ENCODE measurements around the gene CCDC92. TPM values are rescaled to one million over a fixed set of nuclear protein-coding genes. Genes with fewer than 3 reads are reported as not detected.

CCDC92 gene
- total and polyA plus RNA-seq, 9 donors: 13.9 to 51.0 (median 34.6) TPM

DNA sequence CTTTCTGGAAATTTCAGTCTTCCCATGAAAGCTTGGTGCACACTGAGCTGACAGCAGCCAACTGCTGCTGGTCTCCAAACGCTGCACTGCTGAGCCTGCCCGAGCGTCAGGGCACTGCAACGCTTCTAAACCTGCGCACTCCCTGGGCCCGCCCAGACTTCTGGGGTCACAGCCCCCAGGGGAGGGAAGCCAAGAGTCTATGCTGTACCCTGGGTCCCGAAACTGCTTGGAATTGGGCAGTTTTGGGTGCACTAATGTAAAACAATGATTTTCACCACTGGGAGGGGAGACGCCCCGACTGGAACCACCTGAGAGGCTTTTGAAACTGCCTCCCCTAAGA lies 32.0 kb downstream of the CCDC92 start:
- TF ChIP-seq EP300 (IDR thresholded peaks at IDR 0.05): no peak
- TF ChIP-seq, protein P1, sequence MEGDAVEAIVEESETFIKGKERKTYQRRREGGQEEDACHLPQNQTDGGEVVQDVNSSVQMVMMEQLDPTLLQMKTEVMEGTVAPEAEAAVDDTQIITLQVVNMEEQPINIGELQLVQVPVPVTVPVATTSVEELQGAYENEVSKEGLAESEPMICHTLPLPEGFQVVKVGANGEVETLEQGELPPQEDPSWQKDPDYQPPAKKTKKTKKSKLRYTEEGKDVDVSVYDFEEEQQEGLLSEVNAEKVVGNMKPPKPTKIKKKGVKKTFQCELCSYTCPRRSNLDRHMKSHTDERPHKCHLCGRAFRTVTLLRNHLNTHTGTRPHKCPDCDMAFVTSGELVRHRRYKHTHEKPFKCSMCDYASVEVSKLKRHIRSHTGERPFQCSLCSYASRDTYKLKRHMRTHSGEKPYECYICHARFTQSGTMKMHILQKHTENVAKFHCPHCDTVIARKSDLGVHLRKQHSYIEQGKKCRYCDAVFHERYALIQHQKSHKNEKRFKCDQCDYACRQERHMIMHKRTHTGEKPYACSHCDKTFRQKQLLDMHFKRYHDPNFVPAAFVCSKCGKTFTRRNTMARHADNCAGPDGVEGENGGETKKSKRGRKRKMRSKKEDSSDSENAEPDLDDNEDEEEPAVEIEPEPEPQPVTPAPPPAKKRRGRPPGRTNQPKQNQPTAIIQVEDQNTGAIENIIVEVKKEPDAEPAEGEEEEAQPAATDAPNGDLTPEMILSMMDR (IDR thresholded peaks at IDR 0.05): no peak
- TF ChIP-seq POLR2A (IDR thresholded peaks at IDR 0.05): no peak
- Histone ChIP-seq H3K27ac (no peak overlapping the region), H3K27me3 (no peaks in the 10 kb centered on the region), H3K4me3 (no peak overlapping the region), H3K36me3 (no peaks in the 10 kb centered on the region), H3K4me1 (ENCODE audit: insufficient read depth) (no peaks in the 10 kb centered on the region), H3K9me3 (no peaks in the 10 kb centered on the region)
- WGBS, 3 donors: 93 to 96% (median 95%) methylated on average over 9 of the region's 9 CpGs
- intact Hi-C loops (cut with DNase I): no loop called here
- DNase-seq: no peak

DNA sequence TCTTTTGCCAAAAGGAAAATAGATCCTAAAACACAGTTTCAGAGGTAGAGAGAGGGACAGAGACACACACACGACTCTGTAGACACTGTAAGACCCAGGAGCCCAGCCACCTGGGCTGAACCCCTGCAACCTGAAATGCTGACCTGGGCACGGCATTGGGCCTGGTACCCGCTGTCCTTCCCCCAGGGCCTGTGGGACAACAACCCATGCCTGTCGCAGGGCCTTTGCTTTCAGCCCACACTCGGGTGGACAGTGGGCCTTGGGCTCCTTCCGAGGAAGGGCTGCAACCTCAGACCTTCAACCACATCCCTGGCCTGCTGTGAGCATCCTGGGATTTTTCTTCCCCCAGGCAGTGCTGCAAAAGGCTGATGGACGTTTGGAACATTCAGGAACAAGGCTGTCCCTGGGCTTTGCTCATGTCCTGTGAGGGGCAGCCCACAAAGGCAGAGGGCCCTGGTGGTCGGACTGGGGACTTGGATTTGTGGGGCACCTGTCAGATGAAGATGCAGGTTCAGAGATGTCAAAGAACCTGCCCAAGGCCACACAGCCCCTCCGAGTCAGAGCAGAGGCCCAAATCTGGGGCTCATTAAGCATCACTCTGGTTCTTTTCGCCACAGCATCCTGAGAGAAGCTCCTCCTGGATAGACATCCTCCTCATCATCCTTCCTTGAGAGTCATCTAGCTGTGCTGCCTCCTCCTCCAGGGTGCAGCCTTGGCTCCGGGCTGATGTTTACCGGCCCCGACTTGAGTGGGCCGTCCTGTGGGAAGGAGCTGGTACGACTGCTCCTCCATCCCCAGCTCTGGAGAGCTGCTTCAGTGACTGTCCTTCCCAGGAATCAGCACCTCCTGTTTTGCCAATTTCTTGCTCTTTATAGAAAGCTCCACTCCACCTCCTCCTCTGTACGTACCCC lies 32.7 kb downstream of the CCDC92 start:
- H3K27ac ChIP-seq: no peak overlapping the region
- no peak for DNase-seq
- intact Hi-C loops (cut with DNase I): no loop called here
- no peaks in the 10 kb centered on the region for H3K36me3 ChIP-seq
- no peaks in the 10 kb centered on the region for H3K27me3 ChIP-seq
- TF ChIP-seq EP300 (IDR thresholded peaks at IDR 0.05): no peak
- TF ChIP-seq, protein P1 (IDR thresholded peaks at IDR 0.05): no peak
- no peak for TF ChIP-seq POLR2A (IDR thresholded peaks at IDR 0.05)
- 85 to 90% (median 89%) methylated on average over 15 to 16 of the region's 16 CpGs for WGBS, 3 donors
- H3K4me1 ChIP-seq (ENCODE audit: insufficient read depth): no peaks in the 10 kb centered on the region
- no peak overlapping the region for H3K4me3 ChIP-seq
- H3K9me3 ChIP-seq: no peaks in the 10 kb centered on the region

DNA sequence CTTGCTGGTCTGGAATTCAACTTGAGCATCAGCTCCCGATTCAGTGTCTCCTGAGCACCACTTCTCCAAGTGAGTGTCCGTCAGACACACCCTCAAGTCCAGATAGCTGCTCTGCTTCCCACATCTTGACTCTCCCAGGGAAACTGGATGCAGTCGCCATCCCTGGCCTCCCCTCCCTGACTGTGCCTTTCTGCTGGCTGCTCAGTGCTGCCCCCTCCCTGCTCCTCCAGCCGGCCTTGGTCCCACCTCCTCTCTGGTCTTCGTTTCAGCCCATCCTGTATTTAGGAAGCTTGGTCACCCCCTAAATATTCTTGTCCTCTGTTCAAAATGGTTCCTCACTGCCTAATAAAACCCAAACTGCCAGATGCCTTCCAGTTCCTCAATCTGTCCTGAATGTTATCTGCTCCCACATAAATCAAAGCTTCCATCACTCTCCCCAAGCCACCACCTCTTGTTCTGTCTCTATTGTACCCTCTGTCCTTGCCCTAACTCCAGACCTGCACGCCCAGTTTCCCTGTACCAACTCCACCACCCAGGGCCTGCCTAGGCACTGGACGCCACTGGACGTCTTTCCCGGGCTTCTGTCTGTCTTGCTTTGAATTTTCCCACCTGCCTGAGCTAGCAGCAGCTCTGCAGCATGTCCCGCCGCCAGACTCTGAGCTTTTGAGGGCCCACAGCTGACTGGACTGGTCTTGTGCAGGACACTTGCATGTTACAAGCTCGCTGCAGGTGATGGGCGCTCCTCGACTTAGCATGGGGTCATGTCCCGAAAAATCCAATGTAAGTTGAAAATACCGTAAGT lies 33.8 kb downstream of the CCDC92 start:
- DNase-seq: no peak

More for the DNA sequence above, 33.8 kb downstream of the CCDC92 start:
- H3K4me3 ChIP-seq: no peak overlapping the region
- intact Hi-C loops (cut with DNase I): no loop called here
- WGBS, 3 donors: 85 to 89% (median 86%) methylated on average over 16 of the region's 16 CpGs
- no peak for TF ChIP-seq EP300 (IDR thresholded peaks at IDR 0.05)
- TF ChIP-seq, protein P1 (IDR thresholded peaks at IDR 0.05): no peak
- TF ChIP-seq POLR2A (IDR thresholded peaks at IDR 0.05): no peak
- H3K27ac ChIP-seq: no peak overlapping the region
- no peaks in the 10 kb centered on the region for H3K27me3 ChIP-seq
- no peaks in the 10 kb centered on the region for H3K9me3 ChIP-seq
- H3K4me1 ChIP-seq (ENCODE audit: insufficient read depth): no peaks in the 10 kb centered on the region
- H3K36me3 ChIP-seq: no peaks in the 10 kb centered on the region
